HG02884 (cell line): Measurements from ENCODE around the gene RAC2.

Experiments used
- ATAC-seq: cut with Tn5 transposase; IDR thresholded peaks from one replicate; pipeline ENCODE4 v1.9.1; 2021; ENCODE audit warnings: mild to moderate bottlenecking, moderate library complexity; ENCODE audit not compliant: unreplicated experiment

RAC2 gene

DNA sequence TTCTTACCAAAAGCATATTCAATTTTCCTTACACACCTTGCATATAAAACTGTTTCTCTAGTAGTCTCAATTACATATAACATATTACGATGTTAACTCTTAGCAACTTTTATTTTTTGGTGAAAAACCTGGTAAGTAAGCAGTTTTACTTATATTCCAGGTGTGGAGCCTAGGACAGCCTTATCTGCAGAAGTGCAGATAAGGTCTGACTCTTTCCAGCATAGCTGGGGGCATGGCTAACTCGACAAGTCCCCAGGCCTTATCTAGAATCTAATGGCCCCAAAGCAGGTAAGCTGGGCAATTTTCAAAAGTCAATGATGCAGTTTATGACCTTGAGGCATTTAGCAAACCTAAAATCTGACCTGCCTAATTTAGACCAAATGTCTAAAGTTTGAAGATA, 51.9 kb downstream of the RAC2 start:
- no peak for ATAC-seq

DNA sequence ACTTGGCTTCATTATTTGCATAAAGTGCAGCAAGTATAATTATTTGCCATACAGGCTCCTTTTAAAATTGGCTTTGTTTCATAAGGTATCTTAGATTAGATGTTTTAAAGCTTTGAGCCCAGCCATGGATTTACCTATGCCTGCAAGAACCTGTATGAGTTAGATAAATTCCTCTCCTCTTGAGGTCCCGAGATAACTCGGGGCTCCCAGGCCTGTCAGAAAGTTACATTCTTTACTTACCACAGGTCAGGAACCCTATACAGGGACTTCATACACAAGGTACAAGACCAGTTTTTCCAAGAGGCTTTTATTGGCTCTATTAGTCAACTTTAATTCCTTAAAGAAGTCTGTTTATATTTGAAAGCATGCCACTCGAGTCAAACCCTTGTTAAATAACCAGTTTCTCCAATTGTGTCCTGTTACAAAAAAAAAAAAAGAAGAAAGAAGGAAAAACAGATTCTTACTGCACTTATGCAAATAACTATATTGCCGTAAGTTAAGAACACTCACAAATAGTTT, 53.7 kb downstream of the RAC2 start:
- ATAC-seq, result no peak

GRCh38 chr22:37188901-37189466, 55.1 kb downstream of the RAC2 start:
- ATAC-seq, result no peak

GRCh38 chr22:37187891-37188761, 55.9 kb downstream of the RAC2 start, which contains the start of gene C1QTNF6:
C1QTNF6 (minus strand) TSS chr22:37188247; CDS start chr22:37188213, 34 bp downstream.
- ATAC-seq, result no peak

DNA sequence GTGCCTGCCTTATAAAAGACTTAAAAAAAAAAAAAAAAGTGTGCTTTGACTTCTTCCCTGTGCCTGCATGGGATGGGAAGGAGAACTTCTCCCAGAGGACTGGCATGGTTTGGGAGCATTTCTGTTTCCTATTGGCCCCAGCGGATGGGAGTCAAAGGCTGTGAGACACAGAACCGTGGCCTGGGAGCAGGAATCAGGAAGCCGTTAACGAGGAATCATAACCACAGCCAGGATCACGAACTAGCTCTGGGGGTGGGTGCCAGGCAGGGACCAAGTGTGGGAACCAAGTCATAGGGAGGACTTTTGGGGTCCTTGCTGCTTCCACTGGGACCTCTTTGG, 56.5 kb downstream of the RAC2 start:
- ATAC-seq, result no peak

DNA sequence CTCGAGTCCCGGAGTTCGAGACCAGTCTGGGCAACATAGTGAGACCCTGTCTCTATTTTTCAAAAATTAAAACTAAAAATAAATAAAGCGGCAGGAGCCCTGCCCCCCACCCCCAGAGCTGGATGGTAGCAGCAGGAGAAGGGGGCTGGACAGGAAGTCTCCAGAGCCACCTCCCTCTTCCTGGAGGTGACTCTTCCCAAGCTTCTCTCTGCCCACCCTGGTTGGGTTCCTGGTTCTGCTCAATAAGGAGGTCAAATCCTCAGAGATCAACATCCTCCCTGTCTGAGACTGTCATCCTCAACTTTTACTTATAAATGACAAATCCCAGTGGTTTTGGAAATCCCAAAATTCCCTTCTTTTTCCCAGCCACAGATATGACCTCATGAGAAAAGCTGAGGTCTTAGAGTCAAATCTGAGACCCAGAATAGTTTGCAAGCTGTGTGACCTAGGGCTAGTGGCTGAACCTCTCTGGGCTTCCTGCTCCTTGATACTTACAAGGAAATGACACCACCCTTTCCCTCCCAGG, 57.0 kb downstream of the RAC2 start:
- ATAC-seq, result no peak

DNA sequence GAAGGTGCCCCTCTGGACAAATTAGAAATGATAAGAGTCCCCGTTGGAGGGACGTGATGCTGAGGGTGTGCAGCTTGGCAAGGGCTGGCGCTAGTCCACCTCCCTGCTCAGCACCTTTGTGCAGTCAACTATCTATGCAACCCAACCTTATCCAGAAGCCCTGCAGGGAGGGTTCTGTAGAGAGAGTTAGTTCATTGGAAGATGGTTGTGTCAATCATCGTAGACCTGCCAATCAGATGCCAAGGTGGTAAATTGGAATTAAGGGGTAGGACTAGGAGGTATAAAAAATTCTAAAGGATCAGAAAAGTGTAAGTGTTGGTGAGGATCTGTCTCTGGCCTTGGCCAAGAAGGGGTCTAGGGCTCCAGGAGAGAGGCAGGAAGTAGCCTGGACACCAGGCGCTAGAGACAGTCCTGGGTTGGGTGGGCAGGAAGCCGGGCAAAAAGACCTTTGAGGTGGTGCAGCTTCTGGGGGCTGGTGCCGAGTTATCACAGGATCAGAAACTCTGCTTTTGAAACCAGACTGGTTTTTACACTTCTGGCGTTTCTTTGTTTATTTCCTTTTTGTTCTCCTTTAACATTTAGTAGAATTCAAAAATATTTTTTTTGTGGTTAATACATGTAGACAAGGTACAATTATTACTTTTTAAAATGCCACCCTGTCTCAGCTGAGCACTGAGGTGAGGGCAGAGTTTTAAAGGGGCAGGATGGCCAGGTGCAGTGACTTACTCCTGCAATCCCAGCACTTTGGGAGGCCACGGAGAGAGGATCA, 57.7 kb downstream of the RAC2 start:
- ATAC-seq, result no peak

DNA sequence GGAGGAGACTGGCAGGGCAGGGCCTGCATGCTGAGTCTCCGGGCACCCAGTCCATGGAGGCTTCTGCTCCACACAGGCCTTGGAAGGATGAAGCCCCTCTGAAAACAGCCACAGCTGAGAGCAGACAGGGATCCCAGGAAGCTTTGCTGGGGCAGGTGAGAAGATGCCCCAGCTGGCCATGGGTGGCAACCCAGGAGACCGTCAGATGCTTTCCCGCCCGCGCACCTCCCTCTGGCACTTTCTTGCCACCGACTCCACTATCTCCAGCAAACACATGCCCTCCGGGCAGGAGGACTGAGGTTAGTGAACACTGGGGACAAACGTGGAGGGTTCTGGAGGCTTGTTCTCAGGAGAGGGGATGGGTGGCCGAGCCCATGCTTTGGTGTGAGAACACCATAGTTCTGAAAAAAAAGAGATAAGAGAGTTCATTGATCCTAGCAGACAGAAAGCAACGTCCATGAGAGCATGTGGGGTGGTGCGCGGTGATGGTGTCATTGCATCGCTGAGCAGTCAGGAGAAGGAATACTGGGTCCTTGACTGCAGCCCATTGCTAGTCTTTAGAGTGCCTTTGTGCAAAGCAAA, 58.3 kb downstream of the RAC2 start:
- ATAC-seq, result no peak

GRCh38 chr22:37184816-37185541, 59.1 kb downstream of the RAC2 start:
- no peak for ATAC-seq

- no peak for ATAC-seq
These were observed 59.7 kb downstream of the RAC2 start for GRCh38 chr22:37184380-37184755.

GRCh38 chr22:37183432-37184379, 60.4 kb downstream of the RAC2 start:
- no peak for ATAC-seq

- ATAC-seq, result no peak
These were observed 61.2 kb downstream of the RAC2 start for GRCh38 chr22:37182949-37183245.

GRCh38 chr22:37182101-37182948, 61.7 kb downstream of the RAC2 start:
- ATAC-seq, result no peak

GRCh38 chr22:37181681-37182080, 62.4 kb downstream of the RAC2 start:
- no peak for ATAC-seq

DNA sequence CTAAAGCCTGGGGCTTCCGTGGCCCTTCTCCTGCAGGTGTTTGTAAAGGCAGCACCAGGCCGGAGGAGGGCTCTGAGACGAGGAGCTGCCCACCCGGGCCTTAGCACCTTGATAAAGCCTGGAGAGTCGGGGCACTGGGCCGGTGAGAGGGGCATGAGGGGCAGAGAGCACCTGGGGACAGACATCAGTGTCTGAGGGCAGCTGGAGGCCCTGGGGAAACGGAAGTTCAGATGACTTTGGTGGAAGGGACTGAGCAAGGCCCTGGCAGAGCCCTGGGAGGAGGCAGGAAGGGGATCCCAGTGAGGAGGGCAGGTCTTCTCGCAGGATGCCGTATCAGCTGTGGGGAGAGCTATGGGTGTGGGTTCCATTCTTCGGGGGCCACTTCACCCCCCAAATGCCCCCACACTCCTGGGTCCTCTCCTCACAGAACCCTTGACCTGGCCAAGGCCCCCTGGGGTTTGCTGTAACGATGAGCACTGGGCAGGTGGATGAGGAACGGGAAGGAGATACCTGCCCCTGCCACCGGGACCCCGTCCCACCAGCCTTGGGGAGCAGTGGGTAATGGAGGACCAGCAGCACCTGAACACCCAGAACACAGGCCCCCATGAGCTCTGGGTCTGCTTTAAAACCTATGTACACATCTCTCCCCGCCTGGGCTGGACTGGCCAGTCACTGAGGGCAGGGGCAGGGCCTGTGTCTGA, 63.4 kb downstream of the RAC2 start:
- no peak for ATAC-seq

GRCh38 chr22:37179622-37180420, 64.2 kb downstream of the RAC2 start:
- ATAC-seq, result no peak

DNA sequence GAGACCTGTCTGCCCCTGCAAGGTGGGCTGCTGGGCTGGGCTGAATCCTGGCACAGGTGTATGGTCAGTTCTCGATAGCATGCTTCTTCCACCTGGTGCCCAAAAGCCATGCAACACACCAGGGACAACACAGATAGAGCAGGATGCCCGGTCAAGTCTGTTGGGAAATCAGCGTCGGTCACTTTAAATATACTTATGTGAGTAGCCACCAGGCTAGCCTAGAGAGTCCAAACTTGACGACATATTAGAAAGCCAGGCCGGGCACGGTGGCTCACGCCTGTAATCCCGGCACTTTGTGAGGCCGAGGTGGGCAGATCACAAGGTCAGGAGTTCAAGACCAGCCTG, 65.0 kb downstream of the RAC2 start:
- ATAC-seq, result no peak
